Measurements from ENCODE around the gene RIC8A.

Gene RIC8A

GRCh38 chr11:249062-249461, 41.6 kb downstream of the RIC8A start:
- Mint-ChIP-seq H3K4me3 (no peak overlapping the region), H3K9me3 (no peaks in the 10 kb centered on the region), H3K4me1 (no peaks in the 10 kb centered on the region), H3K27me3 (ENCODE audit: low read depth) (peaks cover 4% of the 10 kb centered on the region), H3K36me3 (ENCODE audit: low read depth) (peaks cover 81% of the 10 kb centered on the region), H3K27ac (no peak overlapping the region)
- TF ChIP-seq, protein P1, sequence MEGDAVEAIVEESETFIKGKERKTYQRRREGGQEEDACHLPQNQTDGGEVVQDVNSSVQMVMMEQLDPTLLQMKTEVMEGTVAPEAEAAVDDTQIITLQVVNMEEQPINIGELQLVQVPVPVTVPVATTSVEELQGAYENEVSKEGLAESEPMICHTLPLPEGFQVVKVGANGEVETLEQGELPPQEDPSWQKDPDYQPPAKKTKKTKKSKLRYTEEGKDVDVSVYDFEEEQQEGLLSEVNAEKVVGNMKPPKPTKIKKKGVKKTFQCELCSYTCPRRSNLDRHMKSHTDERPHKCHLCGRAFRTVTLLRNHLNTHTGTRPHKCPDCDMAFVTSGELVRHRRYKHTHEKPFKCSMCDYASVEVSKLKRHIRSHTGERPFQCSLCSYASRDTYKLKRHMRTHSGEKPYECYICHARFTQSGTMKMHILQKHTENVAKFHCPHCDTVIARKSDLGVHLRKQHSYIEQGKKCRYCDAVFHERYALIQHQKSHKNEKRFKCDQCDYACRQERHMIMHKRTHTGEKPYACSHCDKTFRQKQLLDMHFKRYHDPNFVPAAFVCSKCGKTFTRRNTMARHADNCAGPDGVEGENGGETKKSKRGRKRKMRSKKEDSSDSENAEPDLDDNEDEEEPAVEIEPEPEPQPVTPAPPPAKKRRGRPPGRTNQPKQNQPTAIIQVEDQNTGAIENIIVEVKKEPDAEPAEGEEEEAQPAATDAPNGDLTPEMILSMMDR (IDR thresholded peaks at IDR 0.05; ENCODE audit: unreplicated experiment in 3 of 3): no peak

DNA sequence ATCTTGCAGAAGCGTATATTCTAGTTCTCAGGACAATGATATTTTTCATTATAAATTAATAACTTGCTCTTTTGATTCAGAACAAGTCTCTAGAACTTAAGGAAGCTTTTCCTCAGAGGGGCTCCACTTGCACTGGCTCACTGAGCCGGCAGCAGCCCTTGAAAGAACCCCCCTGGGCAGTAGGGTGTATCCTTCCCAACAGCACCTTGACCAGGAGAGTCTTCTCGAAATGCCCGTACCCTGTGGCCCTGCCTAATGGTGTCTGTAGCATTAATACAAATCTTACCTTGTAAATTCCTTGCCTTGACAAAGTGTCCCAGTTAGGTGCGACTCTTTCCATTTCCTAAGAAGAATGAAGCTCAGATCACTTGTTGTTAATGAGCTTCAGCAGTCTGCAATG, 42.8 kb downstream of the RIC8A start:
- no peaks in the 10 kb centered on the region for H3K4me1 Mint-ChIP-seq
- no peaks in the 10 kb centered on the region for H3K9me3 Mint-ChIP-seq
- TF ChIP-seq, protein P1 (IDR thresholded peaks at IDR 0.05; ENCODE audit: unreplicated experiment in 3 of 3): no peak
- H3K36me3 Mint-ChIP-seq (ENCODE audit: low read depth): peaks cover 74% of the 10 kb centered on the region
- peaks cover 4% of the 10 kb centered on the region for H3K27me3 Mint-ChIP-seq (ENCODE audit: low read depth)
- no peak overlapping the region for H3K4me3 Mint-ChIP-seq
- H3K27ac Mint-ChIP-seq: no peak overlapping the region

DNA sequence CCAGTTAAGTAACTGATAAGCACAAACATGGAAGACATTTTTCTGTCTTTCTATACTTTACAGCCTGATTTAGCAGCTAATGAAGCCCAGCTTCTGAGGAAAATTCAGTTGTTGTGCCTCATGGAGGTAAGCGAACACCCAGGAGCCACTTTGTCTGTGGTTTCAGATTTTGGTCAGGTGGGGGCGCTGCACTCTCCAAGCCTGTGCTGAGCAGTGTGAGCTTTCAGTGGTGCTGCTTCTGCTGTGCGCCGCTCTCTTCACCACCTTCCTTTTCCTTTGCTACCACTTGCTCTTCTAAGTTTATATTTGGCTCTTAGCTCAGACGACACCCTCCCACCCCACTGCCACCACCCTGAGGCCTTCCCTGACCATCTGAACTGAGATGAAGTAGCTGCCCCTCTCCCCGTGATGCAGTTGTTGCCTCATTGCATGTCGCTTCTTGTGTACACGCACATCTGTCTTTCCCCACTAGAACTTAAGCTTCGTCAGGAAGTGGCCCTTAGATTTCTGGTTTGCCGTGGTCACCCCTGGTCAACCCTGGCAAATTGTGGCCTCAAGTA, 43.3 kb downstream of the RIC8A start:
- no peak overlapping the region for H3K27ac Mint-ChIP-seq
- peaks cover 4% of the 10 kb centered on the region for H3K27me3 Mint-ChIP-seq (ENCODE audit: low read depth)
- H3K4me1 Mint-ChIP-seq: no peaks in the 10 kb centered on the region
- H3K36me3 Mint-ChIP-seq (ENCODE audit: low read depth): peaks cover 69% of the 10 kb centered on the region
- H3K9me3 Mint-ChIP-seq: no peaks in the 10 kb centered on the region
- no peak overlapping the region for H3K4me3 Mint-ChIP-seq
- TF ChIP-seq, protein P1 (IDR thresholded peaks at IDR 0.05; ENCODE audit: unreplicated experiment in 3 of 3): peak; percentile 54 to 63 (median 54)

DNA sequence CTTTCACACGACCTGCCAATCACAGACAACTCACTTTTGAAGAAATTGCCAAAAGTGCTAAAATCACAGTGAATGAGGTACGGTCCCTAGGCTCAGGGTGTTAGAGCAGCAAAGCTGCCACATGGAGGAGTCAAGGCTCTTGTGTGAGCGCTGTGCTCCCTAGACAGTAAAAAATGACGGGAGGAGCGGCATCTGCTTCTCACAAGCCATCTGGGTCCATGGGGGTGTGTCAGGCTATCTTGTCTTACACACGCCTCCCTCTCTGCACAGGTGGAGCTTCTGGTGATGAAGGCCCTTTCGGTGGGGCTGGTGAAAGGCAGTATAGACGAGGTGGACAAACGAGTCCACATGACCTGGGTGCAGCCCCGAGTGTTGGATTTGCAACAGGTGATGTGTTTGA, 44.0 kb downstream of the RIC8A start:
- Mint-ChIP-seq H3K27ac (no peak overlapping the region), H3K27me3 (ENCODE audit: low read depth) (peaks cover 4% of the 10 kb centered on the region), H3K36me3 (ENCODE audit: low read depth) (peaks cover 61% of the 10 kb centered on the region), H3K4me1 (no peaks in the 10 kb centered on the region), H3K9me3 (no peaks in the 10 kb centered on the region), H3K4me3 (no peak overlapping the region)
- TF ChIP-seq, protein P1 (IDR thresholded peaks at IDR 0.05; ENCODE audit: unreplicated experiment in 3 of 3): no peak

GRCh38 chr11:252666-253065, 45.2 kb downstream of the RIC8A start:
- Mint-ChIP-seq H3K9me3 (no peaks in the 10 kb centered on the region), H3K27ac (no peak overlapping the region), H3K4me3 (no peak overlapping the region), H3K27me3 (ENCODE audit: low read depth) (peaks cover 4% of the 10 kb centered on the region), H3K4me1 (no peaks in the 10 kb centered on the region), H3K36me3 (ENCODE audit: low read depth) (peaks cover 51% of the 10 kb centered on the region)
- TF ChIP-seq, protein P1 (IDR thresholded peaks at IDR 0.05; ENCODE audit: unreplicated experiment in 3 of 3): no peak

DNA sequence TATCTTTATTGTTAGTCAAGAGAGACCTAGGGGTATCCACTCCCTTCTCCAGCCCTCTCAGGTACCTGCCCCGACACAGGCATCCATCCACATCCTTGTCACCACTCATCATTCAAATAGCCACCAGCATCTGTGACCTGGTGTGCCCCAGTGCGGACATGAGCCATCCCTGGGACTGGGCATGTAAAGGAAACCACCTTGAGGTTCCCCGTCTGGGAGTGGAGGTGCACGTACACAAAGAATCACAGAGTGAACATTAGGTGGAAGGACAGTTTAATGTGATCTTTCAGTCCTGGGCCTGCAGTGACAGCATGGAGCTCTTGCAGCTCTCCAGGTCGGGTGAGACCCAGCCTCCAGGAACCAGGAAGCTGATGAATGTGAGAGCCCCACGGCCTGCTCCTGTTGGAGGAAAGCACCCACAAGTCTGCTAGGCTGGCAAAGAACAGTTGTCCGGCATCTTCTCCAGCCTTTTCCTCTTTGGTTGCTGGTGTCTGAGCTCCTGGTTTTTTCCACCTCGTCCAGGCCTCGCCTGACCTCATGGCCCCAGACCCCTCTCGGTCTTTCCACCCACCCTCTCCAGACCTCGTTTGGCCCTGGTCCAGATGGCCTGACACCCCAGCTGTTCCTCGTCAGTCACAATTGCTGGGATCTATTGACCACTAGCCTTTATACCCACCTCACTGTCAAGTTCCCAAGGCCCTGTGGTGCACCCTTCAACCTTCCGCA, 45.8 kb downstream of the RIC8A start:
- no peak overlapping the region for H3K27ac Mint-ChIP-seq
- no peaks in the 10 kb centered on the region for H3K9me3 Mint-ChIP-seq
- H3K27me3 Mint-ChIP-seq (ENCODE audit: low read depth): peaks cover 6% of the 10 kb centered on the region
- TF ChIP-seq, protein P1 (IDR thresholded peaks at IDR 0.05; ENCODE audit: unreplicated experiment in 3 of 3): no peak
- no peaks in the 10 kb centered on the region for H3K4me1 Mint-ChIP-seq
- H3K36me3 Mint-ChIP-seq (ENCODE audit: low read depth): peaks cover 45% of the 10 kb centered on the region
- no peak overlapping the region for H3K4me3 Mint-ChIP-seq
